ENCODE measurements around the gene SPTBN2. TPM values are rescaled to one million over a fixed set of nuclear protein-coding genes. Genes with fewer than 3 reads are reported as not detected.

Gene SPTBN2
- total RNA-seq, 1 experiment from 2014 or later: 18.9 TPM

- Histone ChIP-seq H3K4me1 (ENCODE audit: low read length) (peaks cover 36% of the 10 kb centered on the region), H3K27me3 (ENCODE audit: low read length) (no peaks in the 10 kb centered on the region), H3K9ac (ENCODE audit: low read length) (peak within 1 kb of the TSS; percentile 81), H4K20me1 (ENCODE audit: insufficient read depth, low read depth, low read length) (no peaks in the 10 kb centered on the region), H3K36me3 (ENCODE audit: insufficient read depth, low read length) (peaks cover 9% of the 10 kb centered on the region; the same call in 1 of the 2 replicates), H2AFZ (ENCODE audit: low read length) (peak within 1 kb of the TSS; percentile 40), H3K27ac (ENCODE audit: low read length) (peak within 1 kb of the TSS; percentile 81), H3K4me2 (ENCODE audit: low read depth, low read length, poor library complexity, severe bottlenecking) (peak within 1 kb of the TSS; percentile 79), H3K79me2 (ENCODE audit: low read length) (peaks cover 41% of the 10 kb centered on the region), H3K9me3 (ENCODE audit: low read length) (no peaks in the 10 kb centered on the region), H3K9me2 (replicated peaks; ENCODE audit: insufficient read depth, low read length) (no peaks in the 10 kb centered on the region), H3K4me3 (ENCODE audit: low read length) (peak within 1 kb of the TSS; percentile 79)
- DNase-seq: peak; percentile 98
These were observed 51.2 kb downstream of the SPTBN2 start, which contains the start of gene RBM4B for GRCh38 chr11:66677599-66678375. Gene RBM4B, minus strand, starts transcription at chr11:66677887. Its CDS starts 808 bp downstream, at chr11:66677079.

GRCh38 chr11:66676931-66677598, 52.0 kb downstream of the SPTBN2 start:
- Histone ChIP-seq H3K27me3 (ENCODE audit: low read length) (no peaks in the 10 kb centered on the region), H3K36me3 (ENCODE audit: insufficient read depth, low read length) (peaks cover 9% of the 10 kb centered on the region; the same call in 1 of the 2 replicates), H3K79me2 (ENCODE audit: low read length) (peaks cover 45% of the 10 kb centered on the region)

GRCh38 chr11:66676282-66676919, 52.6 kb downstream of the SPTBN2 start:
- H4K20me1 ChIP-seq (ENCODE audit: insufficient read depth, low read depth, low read length): no peaks in the 10 kb centered on the region
- peaks cover 36% of the 10 kb centered on the region for H3K4me1 ChIP-seq (ENCODE audit: low read length)
- no peaks in the 10 kb centered on the region for H3K9me2 ChIP-seq (replicated peaks; ENCODE audit: insufficient read depth, low read length)
- peak overlapping the region; percentile 79 for H3K4me2 ChIP-seq (ENCODE audit: low read depth, low read length, poor library complexity, severe bottlenecking)
- no peaks in the 10 kb centered on the region for H3K9me3 ChIP-seq (ENCODE audit: low read length)
- H3K79me2 ChIP-seq (ENCODE audit: low read length): peaks cover 52% of the 10 kb centered on the region
- peak; percentile 63 for DNase-seq
- H3K9ac ChIP-seq (ENCODE audit: low read length): peak overlapping the region; percentile 81
- H3K4me3 ChIP-seq (ENCODE audit: low read length): peak overlapping the region; percentile 79
- H3K36me3 ChIP-seq (ENCODE audit: insufficient read depth, low read length): peaks cover 9% of the 10 kb centered on the region; the same call in 1 of the 2 replicates
- no peak overlapping the region for H2AFZ ChIP-seq (ENCODE audit: low read length)
- peak overlapping the region; percentile 77 for H3K27ac ChIP-seq (ENCODE audit: low read length)
- H3K27me3 ChIP-seq (ENCODE audit: low read length): no peaks in the 10 kb centered on the region

More at GRCh38 chr11:66676931-66677598, 52.0 kb downstream of the SPTBN2 start:
- Histone ChIP-seq H4K20me1 (ENCODE audit: insufficient read depth, low read depth, low read length) (no peaks in the 10 kb centered on the region), H3K9me3 (ENCODE audit: low read length) (no peaks in the 10 kb centered on the region), H3K4me2 (ENCODE audit: low read depth, low read length, poor library complexity, severe bottlenecking) (peak overlapping the region; percentile 79), H3K9me2 (replicated peaks; ENCODE audit: insufficient read depth, low read length) (no peaks in the 10 kb centered on the region), H3K27ac (ENCODE audit: low read length) (peak overlapping the region; percentile 77), H2AFZ (ENCODE audit: low read length) (no peak overlapping the region; the same call in 1 of the 2 replicates), H3K4me1 (ENCODE audit: low read length) (peaks cover 36% of the 10 kb centered on the region), H3K9ac (ENCODE audit: low read length) (peak overlapping the region; percentile 81), H3K4me3 (ENCODE audit: low read length) (peak overlapping the region; percentile 79)
- no peak for DNase-seq

GRCh38 chr11:66674964-66675602, 53.9 kb downstream of the SPTBN2 start:
- Histone ChIP-seq H3K79me2 (ENCODE audit: low read length) (peaks cover 65% of the 10 kb centered on the region), H3K27me3 (ENCODE audit: low read length) (no peaks in the 10 kb centered on the region), H3K27ac (ENCODE audit: low read length) (no peak overlapping the region; the same call in 1 of the 2 replicates), H3K4me3 (ENCODE audit: low read length) (peak overlapping the region; percentile 79), H3K9ac (ENCODE audit: low read length) (peak overlapping the region; percentile 81), H3K9me3 (ENCODE audit: low read length) (no peaks in the 10 kb centered on the region), H3K36me3 (ENCODE audit: insufficient read depth, low read length) (peaks cover 12% of the 10 kb centered on the region; the same call in 1 of the 2 replicates), H3K9me2 (replicated peaks; ENCODE audit: insufficient read depth, low read length) (no peaks in the 10 kb centered on the region), H3K4me1 (ENCODE audit: low read length) (peaks cover 44% of the 10 kb centered on the region), H3K4me2 (ENCODE audit: low read depth, low read length, poor library complexity, severe bottlenecking) (peak overlapping the region; percentile 79), H4K20me1 (ENCODE audit: insufficient read depth, low read depth, low read length) (no peaks in the 10 kb centered on the region), H2AFZ (ENCODE audit: low read length) (no peak overlapping the region)
- no peak for DNase-seq

- Histone ChIP-seq H3K9me2 (replicated peaks; ENCODE audit: insufficient read depth, low read length) (no peaks in the 10 kb centered on the region), H3K27me3 (ENCODE audit: low read length) (no peaks in the 10 kb centered on the region), H3K27ac (ENCODE audit: low read length) (peak overlapping the region; percentile 5; the same call in 1 of the 2 replicates), H3K36me3 (ENCODE audit: insufficient read depth, low read length) (peaks cover 38% of the 10 kb centered on the region; the same call in 1 of the 2 replicates), H3K9ac (ENCODE audit: low read length) (no peak overlapping the region), H3K4me3 (ENCODE audit: low read length) (no peak overlapping the region), H4K20me1 (ENCODE audit: insufficient read depth, low read depth, low read length) (no peaks in the 10 kb centered on the region), H3K4me2 (ENCODE audit: low read depth, low read length, poor library complexity, severe bottlenecking) (no peak overlapping the region), H3K9me3 (ENCODE audit: low read length) (no peaks in the 10 kb centered on the region), H3K79me2 (ENCODE audit: low read length) (peaks cover 90% of the 10 kb centered on the region), H3K4me1 (ENCODE audit: low read length) (peaks cover 29% of the 10 kb centered on the region), H2AFZ (ENCODE audit: low read length) (no peak overlapping the region)
- DNase-seq: no peak
These were observed 58.2 kb downstream of the SPTBN2 start for GRCh38 chr11:66670816-66671215.

- Histone ChIP-seq H4K20me1 (ENCODE audit: insufficient read depth, low read depth, low read length) (no peaks in the 10 kb centered on the region), H3K4me3 (ENCODE audit: low read length) (no peak overlapping the region), H3K9ac (ENCODE audit: low read length) (no peak overlapping the region), H3K9me2 (replicated peaks; ENCODE audit: insufficient read depth, low read length) (no peaks in the 10 kb centered on the region), H3K4me1 (ENCODE audit: low read length) (peaks cover 15% of the 10 kb centered on the region), H2AFZ (ENCODE audit: low read length) (no peak overlapping the region), H3K27ac (ENCODE audit: low read length) (no peak overlapping the region), H3K79me2 (ENCODE audit: low read length) (peaks cover 77% of the 10 kb centered on the region), H3K36me3 (ENCODE audit: insufficient read depth, low read length) (peaks cover 57% of the 10 kb centered on the region; the same call in 1 of the 2 replicates), H3K4me2 (ENCODE audit: low read depth, low read length, poor library complexity, severe bottlenecking) (no peak overlapping the region), H3K27me3 (ENCODE audit: low read length) (no peaks in the 10 kb centered on the region), H3K9me3 (ENCODE audit: low read length) (no peaks in the 10 kb centered on the region)
- DNase-seq: no peak
These were observed 63.6 kb downstream of the SPTBN2 start for GRCh38 chr11:66665369-66665768.

GRCh38 chr11:66663741-66664296, 65.2 kb downstream of the SPTBN2 start:
- H3K9ac ChIP-seq (ENCODE audit: low read length): no peak overlapping the region
- peaks cover 23% of the 10 kb centered on the region for H3K4me1 ChIP-seq (ENCODE audit: low read length)
- H3K27ac ChIP-seq (ENCODE audit: low read length): no peak overlapping the region
- H3K36me3 ChIP-seq (ENCODE audit: insufficient read depth, low read length): peaks cover 52% of the 10 kb centered on the region; the same call in 1 of the 2 replicates
- H2AFZ ChIP-seq (ENCODE audit: low read length): no peak overlapping the region
- no peak overlapping the region for H3K4me2 ChIP-seq (ENCODE audit: low read depth, low read length, poor library complexity, severe bottlenecking)
- H3K79me2 ChIP-seq (ENCODE audit: low read length): peaks cover 74% of the 10 kb centered on the region
- H3K9me2 ChIP-seq (replicated peaks; ENCODE audit: insufficient read depth, low read length): no peaks in the 10 kb centered on the region
- H3K4me3 ChIP-seq (ENCODE audit: low read length): no peak overlapping the region
- H4K20me1 ChIP-seq (ENCODE audit: insufficient read depth, low read depth, low read length): no peaks in the 10 kb centered on the region
- H3K27me3 ChIP-seq (ENCODE audit: low read length): no peaks in the 10 kb centered on the region
- H3K9me3 ChIP-seq (ENCODE audit: low read length): no peaks in the 10 kb centered on the region
- DNase-seq: no peak
